GM19468 (cell line): Measurements from ENCODE around the gene SIK1.
"Not testable (repeated sequence)": the region's sequence is repeated elsewhere in the genome, so short reads cannot be mapped to it uniquely, and the experiment has no call there.

Experiments
- ATAC-seq: cut with Tn5 transposase; IDR thresholded peaks from one replicate; pipeline ENCODE4 v1.9.1; 2021; ENCODE audit warnings: mild to moderate bottlenecking, moderate library complexity, moderate number of reproducible peaks; ENCODE audit not compliant: unreplicated experiment; ENCODE audit errors: extremely low read depth

The SIK1 gene

GRCh38 chr21:43426404-43427241 lies at the start of gene SIK1:
Gene SIK1, minus strand, starts transcription at chr21:43427131. Its CDS starts 953 bp downstream, at chr21:43426178.
- ATAC-seq: not testable (repeated sequence)

DNA sequence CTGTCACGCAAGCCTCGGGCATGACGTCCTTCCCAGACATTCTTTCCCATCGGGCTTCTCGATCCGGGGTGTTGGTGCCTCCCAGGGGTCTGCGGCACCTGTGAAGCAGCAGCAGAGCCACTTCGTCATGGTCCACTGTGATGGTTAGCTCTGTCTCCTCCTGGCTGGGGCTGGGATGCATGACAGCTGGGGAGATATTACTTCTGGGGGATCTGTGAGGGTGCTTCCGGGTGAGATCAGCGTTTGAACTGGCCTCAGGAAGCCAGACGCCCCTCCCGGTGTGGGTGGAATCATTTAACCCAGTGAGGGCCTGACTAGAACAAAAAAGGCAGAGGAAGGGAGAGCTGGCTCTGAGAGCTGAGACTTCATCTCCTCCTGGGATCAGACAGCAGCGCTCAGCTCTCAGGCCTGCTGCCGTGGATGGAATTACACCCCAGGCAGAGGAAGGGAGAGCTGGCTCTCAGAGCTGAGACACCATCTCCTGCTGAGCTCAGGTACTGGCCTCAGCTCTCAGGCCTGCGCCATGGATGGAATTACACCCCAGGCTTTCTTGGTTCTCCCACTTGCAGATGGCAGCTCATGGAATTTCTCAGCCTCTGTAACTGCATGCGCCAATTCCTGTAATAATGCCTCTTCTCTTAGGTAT lies 44.8 kb upstream of the SIK1 start:
- not testable (repeated sequence) for ATAC-seq

- ATAC-seq: not testable (repeated sequence)
These were observed 43.0 kb upstream of the SIK1 start for GRCh38 chr21:43469719-43470458.

DNA sequence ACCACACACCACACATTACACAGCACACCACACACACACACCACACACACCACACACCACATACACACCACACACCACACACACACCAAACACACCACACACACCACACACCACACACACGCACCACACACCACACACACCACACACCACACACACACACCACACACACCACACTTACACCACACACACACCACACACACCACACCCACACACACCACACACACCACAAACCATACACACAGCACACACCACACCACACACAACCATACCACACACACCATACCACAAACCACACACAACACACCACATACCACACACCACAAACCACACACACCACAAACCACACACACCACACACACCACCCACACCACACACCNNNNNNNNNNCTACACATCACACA lies 40.9 kb upstream of the SIK1 start:
- no peak for ATAC-seq

- ATAC-seq: not testable (repeated sequence)
These were observed 38.2 kb upstream of the SIK1 start for GRCh38 chr21:43465159-43465558.

DNA sequence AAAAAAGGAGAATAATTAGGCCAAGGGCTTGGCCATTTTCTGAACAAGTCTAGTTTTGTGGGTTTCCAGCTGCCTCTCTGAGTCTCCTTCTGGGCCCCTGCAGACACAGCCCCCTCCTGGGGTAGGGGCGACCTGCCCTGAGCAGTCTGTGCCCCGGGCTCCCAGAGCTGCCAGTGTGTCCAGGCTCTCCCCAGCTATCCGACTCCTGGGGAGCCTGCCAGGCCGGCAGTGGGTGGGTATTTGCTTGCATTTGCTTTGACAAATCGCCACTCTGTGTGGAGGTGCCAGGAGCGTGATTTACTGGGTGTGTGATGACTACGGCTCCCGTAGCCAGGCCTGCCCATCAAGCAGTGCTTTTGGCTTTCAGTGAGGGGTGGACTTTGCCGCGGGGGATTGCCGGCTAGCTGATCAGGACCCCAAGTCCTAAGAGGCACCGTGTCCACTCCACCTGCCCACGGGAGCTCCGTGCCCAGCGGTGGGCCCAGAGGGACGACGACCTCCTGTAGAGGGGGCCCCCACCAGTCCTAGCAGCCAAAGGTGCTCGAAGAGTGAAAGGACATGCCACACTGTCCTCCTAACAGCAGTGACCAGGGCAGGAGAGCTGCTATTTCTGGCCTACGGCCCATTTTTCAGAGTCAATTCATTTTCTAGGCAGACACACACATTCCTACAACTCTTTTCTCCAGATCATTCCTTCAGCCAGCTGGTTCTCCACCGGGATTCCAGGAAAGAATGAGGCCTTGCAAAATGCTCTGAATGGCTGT lies 36.7 kb upstream of the SIK1 start:
- not testable (repeated sequence) for ATAC-seq

GRCh38 chr21:43462932-43463331 lies 36.0 kb upstream of the SIK1 start:
- ATAC-seq: not testable (repeated sequence)

- ATAC-seq: not testable (repeated sequence)
These were observed 33.5 kb upstream of the SIK1 start for GRCh38 chr21:43460475-43460874.

- ATAC-seq: not testable (repeated sequence)
These were observed 32.1 kb upstream of the SIK1 start for GRCh38 chr21:43458995-43459394.

- ATAC-seq: not testable (repeated sequence)
These were observed 29.8 kb upstream of the SIK1 start for GRCh38 chr21:43456616-43457314.

- ATAC-seq: not testable (repeated sequence)
These were observed 28.8 kb upstream of the SIK1 start for GRCh38 chr21:43455717-43456116.

- not testable (repeated sequence) for ATAC-seq
These were observed 27.2 kb upstream of the SIK1 start for GRCh38 chr21:43454176-43454575.

GRCh38 chr21:43451850-43452249 lies 24.9 kb upstream of the SIK1 start:
- not testable (repeated sequence) for ATAC-seq

DNA sequence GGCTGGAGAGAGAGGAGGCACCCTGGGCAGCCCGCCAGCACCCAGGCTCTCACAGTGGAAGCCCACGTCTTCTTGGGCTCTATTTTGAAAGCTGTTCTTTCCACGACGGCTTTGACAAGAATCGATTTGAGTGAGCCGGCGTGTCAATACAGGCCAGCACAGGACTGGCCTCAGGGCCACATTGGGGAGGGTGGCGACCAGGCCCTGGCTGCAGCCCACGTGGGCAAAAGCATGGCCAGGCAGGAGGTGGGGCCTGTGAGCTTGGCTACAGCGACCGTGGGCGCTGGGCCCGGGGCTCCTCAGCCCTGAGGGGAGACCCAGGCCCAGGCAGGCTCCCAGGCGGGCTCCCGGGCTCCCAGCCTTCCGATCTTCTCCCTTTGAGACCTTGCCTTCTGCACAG lies 23.4 kb upstream of the SIK1 start:
- not testable (repeated sequence) for ATAC-seq

- not testable (repeated sequence) for ATAC-seq
These were observed 20.5 kb upstream of the SIK1 start for GRCh38 chr21:43447353-43447977.

DNA sequence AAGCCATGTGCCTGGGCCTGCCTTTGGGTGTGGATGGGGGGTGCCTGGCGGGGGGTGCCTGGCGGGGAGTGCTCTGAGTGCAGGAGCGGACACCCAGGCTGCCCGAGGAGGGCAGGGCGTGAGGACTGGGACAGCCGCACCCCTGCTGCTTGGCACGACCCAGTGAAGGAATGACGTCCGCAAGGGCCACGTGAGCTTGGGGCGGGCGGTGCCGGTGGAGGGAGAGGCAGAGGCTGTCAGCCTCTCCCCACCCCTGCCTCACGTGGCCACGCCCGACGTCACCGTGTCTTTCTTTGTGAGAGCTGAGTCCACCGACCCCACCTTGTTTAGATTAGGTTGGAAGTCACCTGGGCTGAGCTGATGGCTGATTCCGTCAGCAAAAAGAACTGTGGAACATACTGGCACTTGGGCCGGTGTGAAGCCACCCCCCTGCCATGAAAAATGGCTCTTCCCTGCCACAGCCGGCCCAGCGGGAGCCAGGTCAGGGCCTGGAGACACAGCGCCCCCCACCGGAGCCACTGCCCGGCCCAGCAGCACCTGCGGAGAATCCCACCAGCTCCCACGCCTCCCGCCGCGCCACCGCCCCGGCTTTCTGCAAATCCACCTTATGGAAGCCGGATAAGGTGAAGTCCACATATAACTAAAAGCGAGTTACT lies 19.5 kb upstream of the SIK1 start:
- not testable (repeated sequence) for ATAC-seq

DNA sequence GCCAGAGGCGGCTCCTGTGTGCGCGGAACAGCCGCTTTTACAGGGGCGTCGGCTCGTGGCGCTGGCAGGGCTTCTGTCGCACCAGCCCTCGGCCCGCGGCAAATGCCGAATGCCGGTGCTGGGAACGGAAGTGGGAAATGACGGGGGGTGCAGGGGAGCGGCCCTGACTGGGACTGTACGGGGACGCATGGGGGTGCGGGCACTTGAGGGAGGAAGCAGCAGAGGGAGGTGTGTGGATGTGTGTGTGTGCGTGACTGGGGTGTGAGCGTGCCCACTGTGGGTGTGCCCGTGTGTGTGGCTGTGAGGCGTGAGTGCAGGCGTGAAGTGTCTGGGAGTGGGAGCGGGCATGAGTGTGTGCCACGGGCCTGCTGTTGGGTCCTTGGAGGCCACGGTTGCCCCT lies 17.6 kb upstream of the SIK1 start:
- not testable (repeated sequence) for ATAC-seq

- not testable (repeated sequence) for ATAC-seq
These were observed 15.6 kb upstream of the SIK1 start for GRCh38 chr21:43442571-43442970.
